HG02938 (cell line): ENCODE measurements around the gene CYP19A1.
"Not testable (repeated sequence)": the region's sequence is repeated elsewhere in the genome, so short reads cannot be mapped to it uniquely, and the experiment has no call there.

Experiments
- ATAC-seq: cut with Tn5 transposase; IDR thresholded peaks from one replicate; pipeline ENCODE4 v1.9.1; 2021; ENCODE audit warnings: mild to moderate bottlenecking, moderate library complexity; ENCODE audit not compliant: unreplicated experiment

Gene CYP19A1

GRCh38 chr15:51189669-51190385 is 148.6 kb downstream of the CYP19A1 start:
- ATAC-seq = no peak

GRCh38 chr15:51188791-51189190 is 149.6 kb downstream of the CYP19A1 start:
- not testable (repeated sequence) for ATAC-seq

DNA sequence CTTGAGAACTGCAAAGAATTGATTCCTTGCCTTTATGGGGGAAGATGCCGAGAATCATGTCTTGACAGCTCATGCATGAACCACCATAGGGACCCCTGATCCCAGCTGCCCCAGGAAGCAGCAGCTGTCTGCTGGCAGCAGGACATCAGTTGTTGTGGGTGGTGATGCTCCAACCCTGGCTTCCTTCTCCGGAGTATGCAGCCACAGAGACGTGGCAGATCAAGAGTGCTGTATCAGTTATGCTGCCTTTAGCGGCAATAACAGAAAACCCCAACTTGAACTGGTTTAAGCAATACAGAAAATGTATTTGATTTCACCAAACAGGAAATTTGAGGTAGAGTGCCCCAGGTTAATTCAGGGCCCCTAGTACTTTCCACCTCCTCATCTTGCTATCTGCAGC is 151.5 kb downstream of the CYP19A1 start:
- ATAC-seq = no peak

GRCh38 chr15:51186181-51186705 is 152.2 kb downstream of the CYP19A1 start:
- ATAC-seq = no peak

GRCh38 chr15:51185213-51186159 is 152.9 kb downstream of the CYP19A1 start:
- no peak for ATAC-seq

DNA sequence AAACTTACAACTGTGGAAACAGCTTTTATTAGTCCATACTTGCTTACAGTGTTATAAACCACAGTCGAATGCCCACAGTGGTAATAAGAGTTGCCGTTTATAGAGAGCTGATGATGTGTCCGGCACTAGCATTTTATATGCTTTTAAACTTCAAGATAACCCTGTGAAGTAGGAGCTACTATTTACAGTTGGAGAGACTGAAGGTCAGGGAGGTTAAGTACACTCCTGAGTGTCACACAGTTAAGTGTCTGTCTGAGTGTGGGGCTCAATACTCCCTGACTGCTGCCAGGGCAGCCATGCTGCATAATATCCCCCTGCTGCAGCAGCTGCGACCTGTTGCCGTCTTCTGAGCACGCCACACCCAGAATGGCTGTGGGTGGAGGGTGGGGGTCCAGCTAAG is 153.8 kb downstream of the CYP19A1 start:
- no peak for ATAC-seq

- no peak for ATAC-seq
These were observed 155.3 kb downstream of the CYP19A1 start for GRCh38 chr15:51183076-51183475.

- ATAC-seq = no peak
These were observed 156.5 kb downstream of the CYP19A1 start for GRCh38 chr15:51181905-51182304.

- ATAC-seq = no peak
These were observed 157.2 kb downstream of the CYP19A1 start for GRCh38 chr15:51181221-51181620.

DNA sequence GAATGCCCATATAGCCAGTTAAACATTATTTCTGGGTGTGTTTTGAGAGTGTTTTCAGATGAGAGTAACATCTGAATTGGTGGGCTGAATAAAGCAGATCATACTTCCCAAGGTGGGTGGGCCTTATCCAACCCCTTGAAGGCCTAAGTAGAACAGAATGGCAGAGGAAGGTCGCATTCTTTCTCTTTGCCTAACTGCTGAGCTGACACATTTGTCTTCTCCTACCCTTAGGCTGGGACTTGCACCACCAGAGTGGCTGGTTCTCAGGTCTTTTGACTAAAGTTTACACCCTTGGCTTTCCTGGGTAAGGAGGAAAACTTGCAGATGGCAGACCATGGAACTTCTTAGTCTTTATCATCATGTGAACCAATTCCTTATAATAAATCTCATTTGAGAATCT is 157.9 kb downstream of the CYP19A1 start:
- ATAC-seq = no peak

GRCh38 chr15:51180011-51180410 is 158.4 kb downstream of the CYP19A1 start:
- ATAC-seq = no peak

DNA sequence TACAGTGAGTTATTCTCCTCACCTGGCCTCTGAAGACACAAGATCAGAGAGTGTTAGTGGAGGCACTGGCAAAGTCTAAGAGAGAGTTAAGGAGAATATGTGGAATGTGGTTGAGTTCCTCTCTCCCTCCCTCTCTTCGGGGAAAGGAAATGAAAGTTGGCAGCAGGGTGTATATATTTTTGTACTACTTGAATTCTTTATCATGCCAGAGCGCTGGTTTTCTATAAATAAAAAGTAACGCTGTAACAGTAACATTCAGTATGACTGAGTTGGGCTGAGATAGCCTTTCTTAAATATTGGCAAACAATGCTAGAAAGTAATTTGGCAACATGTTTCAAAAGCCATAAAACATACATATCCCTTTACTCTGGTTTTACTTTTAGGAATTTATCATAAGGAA is 166.2 kb downstream of the CYP19A1 start:
- ATAC-seq = no peak

DNA sequence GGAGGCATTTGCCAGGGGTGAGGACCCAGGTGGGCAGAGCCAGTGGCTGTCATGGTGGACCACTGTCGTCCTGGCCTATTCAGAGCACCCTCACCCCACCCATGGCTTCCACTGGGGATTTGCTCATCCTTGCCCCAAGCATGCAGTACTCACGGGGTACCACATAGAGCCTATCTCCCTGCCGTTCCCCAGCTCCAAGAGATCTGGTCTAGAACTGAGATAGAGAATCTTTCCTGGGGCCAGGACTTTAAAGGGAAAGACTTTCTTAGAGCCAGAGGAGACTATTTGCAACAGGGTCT is 166.8 kb downstream of the CYP19A1 start:
- ATAC-seq = no peak

DNA sequence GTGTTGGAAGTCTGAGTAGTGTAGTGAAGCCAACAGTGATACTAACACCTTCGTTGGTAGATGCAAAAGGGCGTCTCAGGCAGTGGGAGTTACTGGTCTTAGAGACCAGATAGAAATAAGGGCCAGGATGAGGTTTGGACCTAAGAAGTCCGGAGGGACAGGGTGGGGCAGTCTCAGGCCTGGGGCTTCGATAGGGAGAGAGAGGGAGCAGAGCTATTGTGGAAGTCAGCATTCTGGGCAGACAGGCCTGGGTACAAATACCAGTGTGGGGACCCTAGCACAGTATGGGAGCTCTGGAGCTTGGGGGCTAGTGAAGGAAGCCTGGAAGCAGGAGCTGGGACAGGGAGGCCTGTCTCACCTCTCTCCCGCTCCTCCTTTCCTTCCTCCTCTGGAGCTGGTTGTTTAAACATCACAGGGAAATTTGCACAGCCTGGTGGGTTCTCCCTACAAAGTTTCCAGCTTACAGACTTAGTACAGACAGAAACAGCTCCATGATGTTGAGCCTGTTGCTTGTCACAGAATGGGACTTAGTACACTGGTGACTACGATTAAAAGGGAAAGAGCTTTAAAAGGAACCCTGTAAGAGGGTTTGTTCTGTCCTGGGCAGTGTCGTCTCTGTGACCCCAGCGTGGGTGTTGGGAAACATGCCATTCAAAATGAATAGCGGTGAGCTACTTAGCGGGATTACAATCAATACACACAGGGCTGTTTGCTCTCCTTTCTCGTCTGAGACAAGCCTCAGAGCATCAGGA is 167.3 kb downstream of the CYP19A1 start:
- no peak for ATAC-seq

GRCh38 chr15:51168700-51169099 is 169.7 kb downstream of the CYP19A1 start:
- ATAC-seq = no peak

- ATAC-seq = no peak
These were observed 174.6 kb downstream of the CYP19A1 start for GRCh38 chr15:51163843-51164242.

- ATAC-seq = peak; percentile 73
These were observed 175.3 kb downstream of the CYP19A1 start for GRCh38 chr15:51162865-51163762.

- ATAC-seq = no peak
These were observed 176.7 kb downstream of the CYP19A1 start for GRCh38 chr15:51161491-51162220.

DNA sequence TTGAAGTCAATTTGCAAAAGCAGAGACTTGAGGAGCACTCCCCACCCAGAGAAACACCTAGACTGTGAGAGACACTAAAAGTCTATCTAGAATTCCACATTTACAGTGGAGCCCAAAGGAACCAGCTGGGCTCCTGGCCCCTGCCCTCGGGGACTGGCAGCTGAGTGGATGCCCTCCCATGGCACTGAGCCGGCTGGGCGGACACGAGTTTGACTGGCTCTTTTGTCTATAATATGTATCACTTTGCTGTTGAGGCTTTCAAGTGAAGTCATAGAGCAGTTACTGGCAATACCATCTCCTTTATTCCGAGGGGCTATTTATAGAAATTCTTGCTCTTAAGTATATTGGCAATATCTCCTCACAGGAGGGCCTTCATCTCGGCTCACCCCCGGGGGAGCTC is 177.9 kb downstream of the CYP19A1 start:
- no peak for ATAC-seq
